Measurements from ENCODE around the gene UBE2K.

GRCh38 chr4:39648827-39649558, 48.9 kb upstream of the UBE2K start:
- TF ChIP-seq POLR2A (IDR thresholded peaks at IDR 0.05) = no peak
- no peak for TF ChIP-seq CTCF (IDR thresholded peaks at IDR 0.05)
- TF ChIP-seq EP300 (IDR thresholded peaks at IDR 0.05) = no peak
